Measurements from ENCODE around the gene IL17F. TPM values are rescaled to one million over a fixed set of nuclear protein-coding genes. Genes with fewer than 3 reads are reported as not detected.

IL17F gene
- total and polyA plus RNA-seq, 7 experiments from 2014 or later = 0.48 TPM; not detected in 6

- H3K4me3 Mint-ChIP-seq = peak overlapping the region in 1 of 10 donors; percentile 56
- no peaks in the 10 kb centered on the region for H3K36me3 Mint-ChIP-seq
- H3K9me3 ChIP-seq (ENCODE audit: control insufficient read depth in 2 of 3, low read length in 3 of 3) = no peaks in the 10 kb centered on the region
- peaks cover 20 to 39% (median 26%) of the 10 kb centered on the region in 5 donors for H3K27me3 Mint-ChIP-seq
- DNase-seq (no peak), ATAC-seq (no peak)
- H3K27ac Mint-ChIP-seq = peak overlapping the region in 1 of 9 donors; percentile 24
- POLR2A ChIA-PET = interaction anchor here (0.6 kb wide), 2 partner anchors 161 to 233 kb away, joined by 3 read pairs; no protein-coding TSS in a partner anchor
- no peaks in the 10 kb centered on the region for H3K36me3 ChIP-seq (ENCODE audit: control insufficient read depth in 2 of 3, insufficient read depth in 3 of 3, low read length in 3 of 3)
- peaks cover 0 to 34% (median 2%) of the 10 kb centered on the region in 7 donors for H3K4me1 Mint-ChIP-seq
- H3K4me3 ChIP-seq (ENCODE audit: low read length) = no peak overlapping the region
- H3K9me3 Mint-ChIP-seq = no peaks in the 10 kb centered on the region
- H3K4me1 ChIP-seq (ENCODE audit: control insufficient read depth in 2 of 2, insufficient read depth in 2 of 2, low read length in 2 of 2) = no peaks in the 10 kb centered on the region
- CTCF ChIA-PET = no interaction called here
- no peaks in the 10 kb centered on the region for H3K27me3 ChIP-seq (ENCODE audit: control insufficient read depth in 2 of 2, insufficient read depth in 2 of 2, low read length in 2 of 2)
- no peak overlapping the region for H3K27ac ChIP-seq (ENCODE audit: low read depth, low read length)
- intact Hi-C loops (cut with micrococcal nuclease) = no loop called here
Observed at GRCh38 chr6:52255434-52255833, 11.1 kb upstream of the IL17F start.

- intact Hi-C loops (cut with micrococcal nuclease) = no loop called here
- Mint-ChIP-seq H3K27ac (peak overlapping the region in 1 of 9 donors; percentile 24), H3K4me3 (peak overlapping the region in 1 of 10 donors; percentile 56), H3K36me3 (no peaks in the 10 kb centered on the region), H3K4me1 (peaks cover 0 to 37% (median 2%) of the 10 kb centered on the region in 7 donors), H3K9me3 (no peaks in the 10 kb centered on the region), H3K27me3 (peaks cover 20 to 45% (median 30%) of the 10 kb centered on the region in 5 donors)
- no peak for DNase-seq
- no peak for ATAC-seq
- Histone ChIP-seq H3K27ac (ENCODE audit: low read depth, low read length) (no peak overlapping the region), H3K36me3 (ENCODE audit: control insufficient read depth in 2 of 3, insufficient read depth in 3 of 3, low read length in 3 of 3) (no peaks in the 10 kb centered on the region), H3K9me3 (ENCODE audit: control insufficient read depth in 2 of 3, low read length in 3 of 3) (no peaks in the 10 kb centered on the region), H3K4me3 (ENCODE audit: low read length) (no peak overlapping the region), H3K4me1 (ENCODE audit: control insufficient read depth in 2 of 2, insufficient read depth in 2 of 2, low read length in 2 of 2) (no peaks in the 10 kb centered on the region), H3K27me3 (ENCODE audit: control insufficient read depth in 2 of 2, insufficient read depth in 2 of 2, low read length in 2 of 2) (no peaks in the 10 kb centered on the region)
- ChIA-PET POLR2A (interaction anchor here (0.6 kb wide), 2 partner anchors 161 to 233 kb away, joined by 3 read pairs; no protein-coding TSS in a partner anchor), CTCF (no interaction called here)
Observed at GRCh38 chr6:52254731-52255378, 10.6 kb upstream of the IL17F start.

GRCh38 chr6:52253494-52253893, 9.2 kb upstream of the IL17F start:
- H3K27ac ChIP-seq (ENCODE audit: low read depth, low read length) = no peak overlapping the region
- H3K4me3 ChIP-seq (ENCODE audit: low read length) = no peak overlapping the region
- no peak overlapping the region for H3K27ac Mint-ChIP-seq
- CTCF ChIA-PET = interaction anchor here (0.7 kb wide), 1 partner anchor 313 kb away, joined by 3 read pairs; no protein-coding TSS in a partner anchor
- H3K9me3 ChIP-seq (ENCODE audit: control insufficient read depth in 2 of 3, low read length in 3 of 3) = no peaks in the 10 kb centered on the region
- intact Hi-C loops (cut with micrococcal nuclease) = no loop called here
- peaks cover 20 to 55% (median 40%) of the 10 kb centered on the region in 5 donors for H3K27me3 Mint-ChIP-seq
- ATAC-seq (no peak), DNase-seq (peak in 1 of 9 donors; percentile 49)
- H3K4me3 Mint-ChIP-seq = peak overlapping the region in 1 of 10 donors; percentile 64
- H3K36me3 Mint-ChIP-seq = no peaks in the 10 kb centered on the region
- H3K9me3 Mint-ChIP-seq = peaks cover 0 to 3% (median 0%) of the 10 kb centered on the region in 11 donors
- H3K4me1 ChIP-seq (ENCODE audit: control insufficient read depth in 2 of 2, insufficient read depth in 2 of 2, low read length in 2 of 2) = no peaks in the 10 kb centered on the region
- H3K4me1 Mint-ChIP-seq = peaks cover 0 to 37% (median 2%) of the 10 kb centered on the region in 7 donors
- H3K27me3 ChIP-seq (ENCODE audit: control insufficient read depth in 2 of 2, insufficient read depth in 2 of 2, low read length in 2 of 2) = no peaks in the 10 kb centered on the region
- H3K36me3 ChIP-seq (ENCODE audit: control insufficient read depth in 2 of 3, insufficient read depth in 3 of 3, low read length in 3 of 3) = no peaks in the 10 kb centered on the region
- POLR2A ChIA-PET = no interaction called here

DNA sequence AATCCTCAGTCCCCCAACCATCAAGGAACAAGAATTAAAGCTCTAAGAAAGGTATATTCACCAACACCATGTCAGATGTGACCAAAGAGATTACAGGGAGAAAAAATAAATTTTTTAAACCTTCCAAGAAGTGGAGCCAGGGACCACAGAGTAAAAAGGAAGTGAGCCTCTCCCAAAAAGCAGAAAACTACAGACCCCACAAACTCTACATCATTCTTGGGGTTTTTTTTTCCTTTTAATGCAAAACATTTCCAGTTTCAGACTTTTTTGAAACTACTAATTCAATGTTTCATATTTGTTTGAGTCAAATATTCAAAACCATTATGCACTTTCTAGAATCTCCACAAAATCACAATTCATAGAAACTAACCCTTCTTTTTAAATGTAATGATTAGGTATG, 6.8 kb upstream of the IL17F start:
- no peak for ATAC-seq
- DNase-seq = no peak
- ChIA-PET CTCF (no interaction called here), POLR2A (no interaction called here)
- Histone ChIP-seq H3K27ac (ENCODE audit: low read depth, low read length) (no peak overlapping the region), H3K36me3 (ENCODE audit: control insufficient read depth in 2 of 3, insufficient read depth in 3 of 3, low read length in 3 of 3) (no peaks in the 10 kb centered on the region), H3K4me3 (ENCODE audit: low read length) (no peak overlapping the region), H3K27me3 (ENCODE audit: control insufficient read depth in 2 of 2, insufficient read depth in 2 of 2, low read length in 2 of 2) (no peaks in the 10 kb centered on the region), H3K9me3 (ENCODE audit: control insufficient read depth in 2 of 3, low read length in 3 of 3) (no peaks in the 10 kb centered on the region), H3K4me1 (ENCODE audit: control insufficient read depth in 2 of 2, insufficient read depth in 2 of 2, low read length in 2 of 2) (no peaks in the 10 kb centered on the region)
- intact Hi-C loops (cut with micrococcal nuclease) = no loop called here
- Mint-ChIP-seq H3K4me1 (peaks cover 0 to 37% (median 2%) of the 10 kb centered on the region in 7 donors), H3K27ac (no peak overlapping the region), H3K36me3 (no peaks in the 10 kb centered on the region), H3K4me3 (no peak overlapping the region), H3K9me3 (peaks cover 0 to 3% (median 0%) of the 10 kb centered on the region in 11 donors), H3K27me3 (peaks cover 20 to 62% (median 42%) of the 10 kb centered on the region in 5 donors)

- Histone ChIP-seq H3K4me3 (ENCODE audit: low read length) (no peak overlapping the region), H3K9me3 (ENCODE audit: control insufficient read depth in 2 of 3, low read length in 3 of 3) (no peaks in the 10 kb centered on the region), H3K4me1 (ENCODE audit: control insufficient read depth in 2 of 2, insufficient read depth in 2 of 2, low read length in 2 of 2) (no peaks in the 10 kb centered on the region), H3K27ac (ENCODE audit: low read depth, low read length) (no peak overlapping the region), H3K36me3 (ENCODE audit: control insufficient read depth in 2 of 3, insufficient read depth in 3 of 3, low read length in 3 of 3) (no peaks in the 10 kb centered on the region), H3K27me3 (ENCODE audit: control insufficient read depth in 2 of 2, insufficient read depth in 2 of 2, low read length in 2 of 2) (no peaks in the 10 kb centered on the region)
- Mint-ChIP-seq H3K36me3 (no peaks in the 10 kb centered on the region), H3K27ac (no peak overlapping the region), H3K9me3 (peaks cover 0 to 3% (median 0%) of the 10 kb centered on the region in 11 donors), H3K4me1 (peaks cover 0 to 21% (median 1%) of the 10 kb centered on the region in 7 donors), H3K4me3 (no peak overlapping the region), H3K27me3 (peaks cover 19 to 66% (median 30%) of the 10 kb centered on the region in 5 donors)
- no peak for DNase-seq
- ATAC-seq = no peak
- ChIA-PET CTCF (no interaction called here), POLR2A (no interaction called here)
- intact Hi-C loops (cut with micrococcal nuclease) = no loop called here
Observed at GRCh38 chr6:52249078-52249477, 4.8 kb upstream of the IL17F start.

DNA sequence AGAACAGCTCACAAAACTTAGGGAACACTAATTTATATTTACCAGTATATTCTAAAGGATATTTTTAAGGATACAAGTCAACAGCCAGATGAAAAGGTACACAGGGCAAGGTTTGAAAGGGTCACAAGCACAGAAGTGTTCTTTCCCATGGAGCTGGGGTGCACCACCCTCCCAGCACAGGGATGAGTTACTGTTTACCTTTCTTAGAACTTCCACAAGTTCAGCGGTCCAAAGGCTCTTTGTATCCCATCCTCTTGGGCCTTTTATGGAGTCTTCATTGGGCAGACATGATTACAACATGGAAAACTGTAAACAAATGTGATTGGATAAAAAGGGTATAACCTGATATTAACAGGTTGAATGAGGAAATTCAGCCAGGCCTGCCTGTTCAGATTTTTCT, 1.1 kb upstream of the IL17F start:
- no peaks in the 10 kb centered on the region for H3K9me3 ChIP-seq (ENCODE audit: control insufficient read depth in 2 of 3, low read length in 3 of 3)
- Mint-ChIP-seq H3K27me3 (peaks cover 0 to 63% (median 15%) of the 10 kb centered on the region in 5 donors), H3K27ac (no peak overlapping the region), H3K9me3 (peaks cover 0 to 3% (median 0%) of the 10 kb centered on the region in 11 donors), H3K36me3 (no peaks in the 10 kb centered on the region), H3K4me1 (peaks cover 0 to 9% (median 4%) of the 10 kb centered on the region in 7 donors), H3K4me3 (no peak overlapping the region)
- ChIA-PET CTCF (no interaction called here), POLR2A (no interaction called here)
- ATAC-seq (no peak), DNase-seq (no peak)
- no peaks in the 10 kb centered on the region for H3K36me3 ChIP-seq (ENCODE audit: control insufficient read depth in 2 of 3, insufficient read depth in 3 of 3, low read length in 3 of 3)
- H3K4me1 ChIP-seq (ENCODE audit: control insufficient read depth in 2 of 2, insufficient read depth in 2 of 2, low read length in 2 of 2) = no peaks in the 10 kb centered on the region
- H3K27me3 ChIP-seq (ENCODE audit: control insufficient read depth in 2 of 2, insufficient read depth in 2 of 2, low read length in 2 of 2) = no peaks in the 10 kb centered on the region
- no peak overlapping the region for H3K27ac ChIP-seq (ENCODE audit: low read depth, low read length)
- H3K4me3 ChIP-seq (ENCODE audit: low read length) = no peak overlapping the region
- intact Hi-C loops (cut with micrococcal nuclease) = no loop called here
